ENCODE measurements around the gene DOC2B. TPM values are rescaled to one million over a fixed set of nuclear protein-coding genes. Genes with fewer than 3 reads are reported as not detected.

DOC2B gene
- total RNA-seq, 1 experiment from 2014 or later = 15.2 TPM

DNA sequence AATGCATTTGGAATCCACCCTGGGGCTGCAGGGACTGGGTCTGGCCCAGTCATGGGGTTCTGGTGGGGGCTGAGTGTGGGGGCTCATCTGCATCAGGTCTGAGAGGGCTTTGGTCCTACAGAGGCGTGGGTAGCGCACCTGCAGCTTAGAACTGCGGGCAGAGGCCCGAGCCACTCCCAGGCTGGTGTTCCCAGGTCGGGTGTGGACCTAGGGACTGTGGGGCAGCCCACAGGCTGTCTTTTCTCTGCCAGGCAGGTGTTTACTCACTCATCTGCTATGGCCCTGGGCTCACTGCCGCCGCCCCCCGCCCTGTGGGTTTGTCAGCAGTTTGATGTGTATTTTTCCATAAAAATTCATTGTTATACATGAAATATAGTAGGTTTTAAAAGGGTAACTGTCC is 27.0 kb upstream of the DOC2B start:
- CTCF ChIA-PET = no interaction called here
- Histone ChIP-seq H3K27me3 (ENCODE audit: insufficient read depth, low read length) (no peaks in the 10 kb centered on the region), H3K36me3 (ENCODE audit: control insufficient read depth in 1 of 2, insufficient read depth in 2 of 2, low read length in 2 of 2) (no peaks in the 10 kb centered on the region), H3K9me2 (ENCODE audit: insufficient read depth) (no peaks in the 10 kb centered on the region), H4K20me1 (ENCODE audit: insufficient read depth) (no peaks in the 10 kb centered on the region), H3K79me2 (ENCODE audit: insufficient read depth, low read length) (no peaks in the 10 kb centered on the region), H3K9ac (ENCODE audit: low read length) (no peak overlapping the region), H3K4me3 (replicated peaks in 1 of 2; ENCODE audit: low read depth in 1 of 2, low read length in 2 of 2) (no peak overlapping the region), H2AFZ (ENCODE audit: low read depth, low read length, poor library complexity, severe bottlenecking) (no peak overlapping the region), H3K4me1 (ENCODE audit: control insufficient read depth in 1 of 2, insufficient read depth in 2 of 2, low read length in 2 of 2) (no peaks in the 10 kb centered on the region), H3K4me2 (ENCODE audit: low read length) (no peak overlapping the region), H3K27ac (ENCODE audit: low read depth, low read length) (no peak overlapping the region), H3K9me3 (ENCODE audit: control insufficient read depth in 1 of 2, insufficient read depth in 1 of 2, low read depth in 1 of 2, low read length in 2 of 2) (no peaks in the 10 kb centered on the region)
- ATAC-seq (no peak), DNase-seq (ENCODE audit: low read depth, low spot score) (no peak)
- intact Hi-C loops (cut with micrococcal nuclease) = no loop called here
- RAD21 ChIA-PET (ENCODE audit: low non-redundant PET in 1 of 2, low total read pairs in 2 of 2, uncharacterized antibody in 2 of 2, unreplicated experiment in 2 of 2) = no interaction called here
- no TSS peak for BruUV-seq (replicated peaks)
- POLR2A ChIA-PET = no interaction called here
- TF ChIP-seq YY1 (IDR thresholded peaks at IDR 0.05; ENCODE audit: extremely low read depth, insufficient replicate concordance, low read depth, low read length) = no peak
- TF ChIP-seq, protein P1, sequence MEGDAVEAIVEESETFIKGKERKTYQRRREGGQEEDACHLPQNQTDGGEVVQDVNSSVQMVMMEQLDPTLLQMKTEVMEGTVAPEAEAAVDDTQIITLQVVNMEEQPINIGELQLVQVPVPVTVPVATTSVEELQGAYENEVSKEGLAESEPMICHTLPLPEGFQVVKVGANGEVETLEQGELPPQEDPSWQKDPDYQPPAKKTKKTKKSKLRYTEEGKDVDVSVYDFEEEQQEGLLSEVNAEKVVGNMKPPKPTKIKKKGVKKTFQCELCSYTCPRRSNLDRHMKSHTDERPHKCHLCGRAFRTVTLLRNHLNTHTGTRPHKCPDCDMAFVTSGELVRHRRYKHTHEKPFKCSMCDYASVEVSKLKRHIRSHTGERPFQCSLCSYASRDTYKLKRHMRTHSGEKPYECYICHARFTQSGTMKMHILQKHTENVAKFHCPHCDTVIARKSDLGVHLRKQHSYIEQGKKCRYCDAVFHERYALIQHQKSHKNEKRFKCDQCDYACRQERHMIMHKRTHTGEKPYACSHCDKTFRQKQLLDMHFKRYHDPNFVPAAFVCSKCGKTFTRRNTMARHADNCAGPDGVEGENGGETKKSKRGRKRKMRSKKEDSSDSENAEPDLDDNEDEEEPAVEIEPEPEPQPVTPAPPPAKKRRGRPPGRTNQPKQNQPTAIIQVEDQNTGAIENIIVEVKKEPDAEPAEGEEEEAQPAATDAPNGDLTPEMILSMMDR (IDR thresholded peaks at IDR 0.05 in 2 of 3, conservative IDR thresholded peaks at IDR 0.05 in 1 of 3; ENCODE audit: borderline replicate concordance in 1 of 3, insufficient read depth in 1 of 3, low read depth in 2 of 3, low read length in 2 of 3) = no peak
- TF ChIP-seq ZFX (IDR thresholded peaks at IDR 0.05) = no peak

DNA sequence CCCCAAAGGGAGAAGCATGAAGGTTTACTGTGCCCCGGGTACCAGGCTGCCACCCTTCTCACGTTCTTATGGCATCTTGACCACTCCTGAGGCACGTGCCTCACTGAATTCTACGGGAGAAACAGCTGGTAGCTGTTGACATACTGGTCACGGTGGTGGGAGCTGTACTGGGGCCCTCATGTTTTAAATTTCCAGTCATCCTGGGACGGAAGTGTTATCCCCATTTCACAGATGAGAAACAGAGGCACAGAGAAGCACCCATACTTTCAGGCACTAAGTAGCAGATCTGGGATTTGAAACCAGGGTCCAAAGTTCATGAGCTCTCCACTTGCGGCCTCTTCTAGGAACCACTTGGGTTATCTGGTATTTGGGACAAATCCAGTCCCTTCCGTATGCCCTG is 26.3 kb upstream of the DOC2B start:
- intact Hi-C loops (cut with micrococcal nuclease) = no loop called here
- no peak overlapping the region for H3K4me2 ChIP-seq (ENCODE audit: low read length)
- H3K4me3 ChIP-seq (replicated peaks in 1 of 2; ENCODE audit: low read depth in 1 of 2, low read length in 2 of 2) = no peak overlapping the region
- H3K4me1 ChIP-seq (ENCODE audit: control insufficient read depth in 1 of 2, insufficient read depth in 2 of 2, low read length in 2 of 2) = no peaks in the 10 kb centered on the region
- no peaks in the 10 kb centered on the region for H3K27me3 ChIP-seq (ENCODE audit: insufficient read depth, low read length)
- DNase-seq (ENCODE audit: low read depth, low spot score) (no peak), ATAC-seq (no peak)
- ChIA-PET POLR2A (no interaction called here), RAD21 (ENCODE audit: low non-redundant PET in 1 of 2, low total read pairs in 2 of 2, uncharacterized antibody in 2 of 2, unreplicated experiment in 2 of 2) (no interaction called here), CTCF (no interaction called here)
- no peak overlapping the region for H2AFZ ChIP-seq (ENCODE audit: low read depth, low read length, poor library complexity, severe bottlenecking)
- no peaks in the 10 kb centered on the region for H3K9me2 ChIP-seq (ENCODE audit: insufficient read depth)
- H3K9ac ChIP-seq (ENCODE audit: low read length) = no peak overlapping the region
- no peaks in the 10 kb centered on the region for H3K36me3 ChIP-seq (ENCODE audit: control insufficient read depth in 1 of 2, insufficient read depth in 2 of 2, low read length in 2 of 2)
- no peaks in the 10 kb centered on the region for H4K20me1 ChIP-seq (ENCODE audit: insufficient read depth)
- no TSS peak for BruUV-seq (replicated peaks)
- TF ChIP-seq ELF1 (IDR thresholded peaks at IDR 0.05; ENCODE audit: borderline replicate concordance, low read depth) = no peak
- no peak for TF ChIP-seq JUND (IDR thresholded peaks at IDR 0.05)
- TF ChIP-seq, protein P2, sequence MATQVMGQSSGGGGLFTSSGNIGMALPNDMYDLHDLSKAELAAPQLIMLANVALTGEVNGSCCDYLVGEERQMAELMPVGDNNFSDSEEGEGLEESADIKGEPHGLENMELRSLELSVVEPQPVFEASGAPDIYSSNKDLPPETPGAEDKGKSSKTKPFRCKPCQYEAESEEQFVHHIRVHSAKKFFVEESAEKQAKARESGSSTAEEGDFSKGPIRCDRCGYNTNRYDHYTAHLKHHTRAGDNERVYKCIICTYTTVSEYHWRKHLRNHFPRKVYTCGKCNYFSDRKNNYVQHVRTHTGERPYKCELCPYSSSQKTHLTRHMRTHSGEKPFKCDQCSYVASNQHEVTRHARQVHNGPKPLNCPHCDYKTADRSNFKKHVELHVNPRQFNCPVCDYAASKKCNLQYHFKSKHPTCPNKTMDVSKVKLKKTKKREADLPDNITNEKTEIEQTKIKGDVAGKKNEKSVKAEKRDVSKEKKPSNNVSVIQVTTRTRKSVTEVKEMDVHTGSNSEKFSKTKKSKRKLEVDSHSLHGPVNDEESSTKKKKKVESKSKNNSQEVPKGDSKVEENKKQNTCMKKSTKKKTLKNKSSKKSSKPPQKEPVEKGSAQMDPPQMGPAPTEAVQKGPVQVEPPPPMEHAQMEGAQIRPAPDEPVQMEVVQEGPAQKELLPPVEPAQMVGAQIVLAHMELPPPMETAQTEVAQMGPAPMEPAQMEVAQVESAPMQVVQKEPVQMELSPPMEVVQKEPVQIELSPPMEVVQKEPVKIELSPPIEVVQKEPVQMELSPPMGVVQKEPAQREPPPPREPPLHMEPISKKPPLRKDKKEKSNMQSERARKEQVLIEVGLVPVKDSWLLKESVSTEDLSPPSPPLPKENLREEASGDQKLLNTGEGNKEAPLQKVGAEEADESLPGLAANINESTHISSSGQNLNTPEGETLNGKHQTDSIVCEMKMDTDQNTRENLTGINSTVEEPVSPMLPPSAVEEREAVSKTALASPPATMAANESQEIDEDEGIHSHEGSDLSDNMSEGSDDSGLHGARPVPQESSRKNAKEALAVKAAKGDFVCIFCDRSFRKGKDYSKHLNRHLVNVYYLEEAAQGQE (IDR thresholded peaks at IDR 0.05; ENCODE audit: low read depth) = no peak
- no peak for TF ChIP-seq FOSL1 (IDR thresholded peaks at IDR 0.05; ENCODE audit: low read depth)
- TF ChIP-seq EZH2 (IDR thresholded peaks at IDR 0.05) = no peak
- H3K79me2 ChIP-seq (ENCODE audit: insufficient read depth, low read length) = no peaks in the 10 kb centered on the region
- no peak overlapping the region for H3K27ac ChIP-seq (ENCODE audit: low read depth, low read length)
- no peaks in the 10 kb centered on the region for H3K9me3 ChIP-seq (ENCODE audit: control insufficient read depth in 1 of 2, insufficient read depth in 1 of 2, low read depth in 1 of 2, low read length in 2 of 2)

All from HCT116 (cell line).